A549 (cell line): ENCODE data around the gene D2HGDH.

Experiments
- CBX2 ChIP-seq: fragments of 200-600 bp; sonication (generic); IDR thresholded peaks from 2 replicates; pipeline ENCODE4 v1.6.1; 2016; ENCODE audit warnings: low read depth, mild to moderate bottlenecking, borderline replicate concordance
- CHD4 ChIP-seq: fragments of 200-600 bp; sonication (generic); IDR thresholded peaks from 2 replicates; pipeline ENCODE4 v1.6.1; 2016; ENCODE audit warnings: antibody characterized with exemption, mild to moderate bottlenecking, borderline replicate concordance
- HDAC2 ChIP-seq: fragments of 200-600 bp; sonication (generic); IDR thresholded peaks from 2 replicates; pipeline ENCODE4 v1.6.1; 2016
- JUN ChIP-seq, 2 experiments: fragments of >200 bp; sonication (Bioruptor Twin); formaldehyde crosslinking; IDR thresholded peaks; 2 replicates in 1 of 2; 3 replicates in 1 of 2; pipeline ENCODE4 v1.6.1; 2016 to 2017
- PBX3 ChIP-seq: IDR thresholded peaks from 2 replicates; pipeline ENCODE4 v1.6.1; 2012
- POLR2A ChIP-seq: IDR thresholded peaks from 2 replicates; pipeline ENCODE4 v1.6.1; 2012; ENCODE audit warnings: mild to moderate bottlenecking, low read length
- RCOR1 ChIP-seq: fragments of 150-350 bp; IDR thresholded peaks from 2 replicates; pipeline ENCODE4 v1.6.1; 2014; ENCODE audit warnings: antibody characterized with exemption, low read length, low read depth
- RFX5 ChIP-seq: fragments of 450-650 bp; IDR thresholded peaks from 2 replicates; pipeline ENCODE4 v1.7.1; 2014; ENCODE audit warnings: antibody characterized with exemption, mild to moderate bottlenecking, moderate library complexity
- SREBF2 ChIP-seq: fragments of 450-650 bp; IDR thresholded peaks from 2 replicates; pipeline ENCODE4 v1.6.1; 2014; ENCODE audit warnings: mild to moderate bottlenecking, moderate library complexity
- TF ChIP-seq, protein P1 (sequence below): fragments of >200 bp; sonication (Bioruptor Twin); formaldehyde crosslinking; IDR thresholded peaks from 3 replicates; pipeline ENCODE4 v1.5.1; 2016
- TF ChIP-seq, protein P2 (sequence below): fragments of 450-650 bp; IDR thresholded peaks from 2 replicates; pipeline ENCODE4 v1.6.1; 2014; ENCODE audit warnings: antibody characterized with exemption

- TF ChIP-seq, protein P1, sequence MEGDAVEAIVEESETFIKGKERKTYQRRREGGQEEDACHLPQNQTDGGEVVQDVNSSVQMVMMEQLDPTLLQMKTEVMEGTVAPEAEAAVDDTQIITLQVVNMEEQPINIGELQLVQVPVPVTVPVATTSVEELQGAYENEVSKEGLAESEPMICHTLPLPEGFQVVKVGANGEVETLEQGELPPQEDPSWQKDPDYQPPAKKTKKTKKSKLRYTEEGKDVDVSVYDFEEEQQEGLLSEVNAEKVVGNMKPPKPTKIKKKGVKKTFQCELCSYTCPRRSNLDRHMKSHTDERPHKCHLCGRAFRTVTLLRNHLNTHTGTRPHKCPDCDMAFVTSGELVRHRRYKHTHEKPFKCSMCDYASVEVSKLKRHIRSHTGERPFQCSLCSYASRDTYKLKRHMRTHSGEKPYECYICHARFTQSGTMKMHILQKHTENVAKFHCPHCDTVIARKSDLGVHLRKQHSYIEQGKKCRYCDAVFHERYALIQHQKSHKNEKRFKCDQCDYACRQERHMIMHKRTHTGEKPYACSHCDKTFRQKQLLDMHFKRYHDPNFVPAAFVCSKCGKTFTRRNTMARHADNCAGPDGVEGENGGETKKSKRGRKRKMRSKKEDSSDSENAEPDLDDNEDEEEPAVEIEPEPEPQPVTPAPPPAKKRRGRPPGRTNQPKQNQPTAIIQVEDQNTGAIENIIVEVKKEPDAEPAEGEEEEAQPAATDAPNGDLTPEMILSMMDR = no peak
- no peak for TF ChIP-seq RCOR1
- TF ChIP-seq SREBF2 = no peak
- TF ChIP-seq POLR2A = no peak
- no peak for TF ChIP-seq CBX2
- TF ChIP-seq JUN (IDR thresholded peaks at IDR 0.05) = no peak
- TF ChIP-seq, protein P2, sequence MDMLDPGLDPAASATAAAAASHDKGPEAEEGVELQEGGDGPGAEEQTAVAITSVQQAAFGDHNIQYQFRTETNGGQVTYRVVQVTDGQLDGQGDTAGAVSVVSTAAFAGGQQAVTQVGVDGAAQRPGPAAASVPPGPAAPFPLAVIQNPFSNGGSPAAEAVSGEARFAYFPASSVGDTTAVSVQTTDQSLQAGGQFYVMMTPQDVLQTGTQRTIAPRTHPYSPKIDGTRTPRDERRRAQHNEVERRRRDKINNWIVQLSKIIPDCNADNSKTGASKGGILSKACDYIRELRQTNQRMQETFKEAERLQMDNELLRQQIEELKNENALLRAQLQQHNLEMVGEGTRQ = no peak
- TF ChIP-seq HDAC2 = no peak
- no peak for TF ChIP-seq RFX5
- TF ChIP-seq CHD4 = no peak
- TF ChIP-seq PBX3 = no peak
Observed at GRCh38 chr2:241689306-241689705, 45.1 kb upstream of the D2HGDH start.
